ENCODE measurements around the gene DCBLD2. TPM values are rescaled to one million over a fixed set of nuclear protein-coding genes. Genes with fewer than 3 reads are reported as not detected.

Gene DCBLD2
- total and polyA plus RNA-seq, 2 experiments from 2014 or later, result 16.8 to 27.9 TPM

GRCh38 chr3:98796334-98796733 is 105.2 kb downstream of the DCBLD2 start:
- H3K27me3 ChIP-seq, result no peaks in the 10 kb centered on the region
- H3K9me2 ChIP-seq (replicated peaks; ENCODE audit: insufficient read depth), result no peaks in the 10 kb centered on the region
- no peak overlapping the region for H2AFZ ChIP-seq
- no peak overlapping the region for H3K4me3 ChIP-seq
- H3K27ac ChIP-seq, result no peak overlapping the region
- no peaks in the 10 kb centered on the region for H3K36me3 ChIP-seq (replicated peaks; ENCODE audit: insufficient read depth, low read depth)
- H4K20me1 ChIP-seq (ENCODE audit: insufficient read depth, poor library complexity, severe bottlenecking), result no peaks in the 10 kb centered on the region
- H3K79me2 ChIP-seq, result no peaks in the 10 kb centered on the region
- no peaks in the 10 kb centered on the region for H3K9me3 ChIP-seq (ENCODE audit: low read depth)
- H3K4me1 ChIP-seq (ENCODE audit: insufficient read depth), result no peaks in the 10 kb centered on the region
- 77% methylated on average over 5 of the region's 5 CpGs for WGBS (ENCODE audit: low lambda C conversion rate, missing lambda C conversion rate)
- TF ChIP-seq EZH2 (IDR thresholded peaks at IDR 0.05; ENCODE audit: borderline replicate concordance), result no peak
- TF ChIP-seq, protein P1, sequence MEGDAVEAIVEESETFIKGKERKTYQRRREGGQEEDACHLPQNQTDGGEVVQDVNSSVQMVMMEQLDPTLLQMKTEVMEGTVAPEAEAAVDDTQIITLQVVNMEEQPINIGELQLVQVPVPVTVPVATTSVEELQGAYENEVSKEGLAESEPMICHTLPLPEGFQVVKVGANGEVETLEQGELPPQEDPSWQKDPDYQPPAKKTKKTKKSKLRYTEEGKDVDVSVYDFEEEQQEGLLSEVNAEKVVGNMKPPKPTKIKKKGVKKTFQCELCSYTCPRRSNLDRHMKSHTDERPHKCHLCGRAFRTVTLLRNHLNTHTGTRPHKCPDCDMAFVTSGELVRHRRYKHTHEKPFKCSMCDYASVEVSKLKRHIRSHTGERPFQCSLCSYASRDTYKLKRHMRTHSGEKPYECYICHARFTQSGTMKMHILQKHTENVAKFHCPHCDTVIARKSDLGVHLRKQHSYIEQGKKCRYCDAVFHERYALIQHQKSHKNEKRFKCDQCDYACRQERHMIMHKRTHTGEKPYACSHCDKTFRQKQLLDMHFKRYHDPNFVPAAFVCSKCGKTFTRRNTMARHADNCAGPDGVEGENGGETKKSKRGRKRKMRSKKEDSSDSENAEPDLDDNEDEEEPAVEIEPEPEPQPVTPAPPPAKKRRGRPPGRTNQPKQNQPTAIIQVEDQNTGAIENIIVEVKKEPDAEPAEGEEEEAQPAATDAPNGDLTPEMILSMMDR (IDR thresholded peaks at IDR 0.05; ENCODE audit: poor library complexity), result peak; percentile 31
- peak; percentile 29 for DNase-seq (ENCODE audit: low spot score)
- H3K4me2 ChIP-seq, result no peak overlapping the region

DNA sequence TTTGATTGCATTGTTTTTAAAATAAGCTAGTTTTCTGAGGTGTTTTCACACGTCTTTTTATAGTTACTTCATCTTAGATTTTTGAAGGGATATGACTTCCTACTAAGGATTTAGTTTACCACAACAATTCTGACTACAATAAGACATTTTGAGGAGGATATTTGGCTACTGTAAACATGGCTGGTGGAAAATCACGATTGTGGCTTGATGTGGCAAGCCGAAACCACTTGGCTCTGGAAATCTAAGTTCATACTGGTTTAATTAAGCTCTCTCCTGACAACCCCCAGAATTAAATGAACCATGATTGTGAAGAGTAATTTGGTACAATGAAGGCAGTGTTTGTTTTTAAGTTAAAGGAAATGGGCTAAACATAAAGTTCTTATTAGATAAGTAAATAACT is 107.5 kb downstream of the DCBLD2 start:
- no peak overlapping the region for H3K4me3 ChIP-seq
- no peak overlapping the region for H2AFZ ChIP-seq
- no peaks in the 10 kb centered on the region for H4K20me1 ChIP-seq (ENCODE audit: insufficient read depth, poor library complexity, severe bottlenecking)
- H3K27ac ChIP-seq, result no peak overlapping the region
- DNase-seq (ENCODE audit: low spot score), result no peak
- no peaks in the 10 kb centered on the region for H3K4me1 ChIP-seq (ENCODE audit: insufficient read depth)
- H3K27me3 ChIP-seq, result no peaks in the 10 kb centered on the region
- WGBS (ENCODE audit: low lambda C conversion rate, missing lambda C conversion rate), result 87% methylated on average over 3 of the region's 3 CpGs
- no peaks in the 10 kb centered on the region for H3K79me2 ChIP-seq
- H3K4me2 ChIP-seq, result no peak overlapping the region
- TF ChIP-seq EZH2phosphoT487 (IDR thresholded peaks at IDR 0.05; ENCODE audit: low read depth, severe bottlenecking, unreplicated experiment) (no peak), EZH2 (IDR thresholded peaks at IDR 0.05; ENCODE audit: borderline replicate concordance) (no peak)
- TF ChIP-seq, protein P1 (IDR thresholded peaks at IDR 0.05; ENCODE audit: poor library complexity), result no peak
- H3K36me3 ChIP-seq (replicated peaks; ENCODE audit: insufficient read depth, low read depth), result no peaks in the 10 kb centered on the region
- H3K9me3 ChIP-seq (ENCODE audit: low read depth), result no peaks in the 10 kb centered on the region
- H3K9me2 ChIP-seq (replicated peaks; ENCODE audit: insufficient read depth), result no peaks in the 10 kb centered on the region

DNA sequence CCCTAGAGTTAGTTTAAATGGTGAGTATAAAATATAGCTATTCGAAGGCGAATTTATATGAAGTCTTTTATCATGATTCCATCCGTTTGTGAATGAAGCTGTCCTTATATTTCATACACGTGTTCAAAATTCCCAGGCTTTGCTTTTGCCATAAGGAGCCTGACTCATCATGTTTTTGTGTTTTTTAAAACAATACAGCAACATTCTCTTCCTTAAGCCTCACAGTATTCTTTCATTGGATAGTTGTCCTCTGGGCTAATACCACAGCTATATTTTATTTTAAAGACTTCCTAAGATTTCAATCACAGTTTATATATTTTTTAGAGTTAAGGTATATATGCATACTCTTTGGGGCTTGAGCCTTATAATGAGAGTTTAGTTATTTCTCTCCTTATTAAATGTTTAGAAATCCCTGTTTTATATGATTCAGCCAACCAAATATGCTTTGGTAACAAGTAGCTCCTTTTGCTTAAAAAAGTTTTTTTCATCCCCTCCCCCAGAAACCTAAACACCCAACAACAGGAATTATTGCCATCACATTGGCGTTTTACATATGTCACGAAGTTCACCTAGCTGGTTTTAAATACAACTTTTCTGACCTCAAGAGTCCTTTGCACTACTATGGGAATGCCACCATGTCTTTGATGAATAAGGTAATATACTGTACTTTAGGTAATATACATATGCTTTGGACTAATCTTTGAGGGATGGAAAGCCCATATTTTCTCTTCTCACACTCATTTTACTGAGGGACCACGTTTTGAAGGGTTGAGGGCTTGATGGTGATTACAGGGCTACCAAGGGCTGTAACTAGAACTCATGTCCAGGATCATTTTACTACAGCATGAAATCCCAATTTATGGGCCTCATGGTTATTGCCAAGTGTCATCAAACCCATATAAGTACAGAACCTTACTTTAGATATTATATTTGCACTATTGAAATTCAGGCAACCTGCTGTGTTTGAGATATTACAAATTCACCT is 109.9 kb downstream of the DCBLD2 start:
- H3K27ac ChIP-seq, result no peak overlapping the region
- no peak overlapping the region for H3K4me3 ChIP-seq
- H3K4me1 ChIP-seq (ENCODE audit: insufficient read depth), result no peaks in the 10 kb centered on the region
- TF ChIP-seq EZH2 (IDR thresholded peaks at IDR 0.05; ENCODE audit: borderline replicate concordance), result no peak
- TF ChIP-seq, protein P1 (IDR thresholded peaks at IDR 0.05; ENCODE audit: poor library complexity), result no peak
- TF ChIP-seq EZH2phosphoT487 (IDR thresholded peaks at IDR 0.05; ENCODE audit: low read depth, severe bottlenecking, unreplicated experiment), result no peak
- H3K9me3 ChIP-seq (ENCODE audit: low read depth), result no peaks in the 10 kb centered on the region
- no peaks in the 10 kb centered on the region for H3K79me2 ChIP-seq
- H3K9me2 ChIP-seq (replicated peaks; ENCODE audit: insufficient read depth), result no peaks in the 10 kb centered on the region
- no peaks in the 10 kb centered on the region for H3K27me3 ChIP-seq
- DNase-seq (ENCODE audit: low spot score), result no peak
- WGBS (ENCODE audit: low lambda C conversion rate, missing lambda C conversion rate), result 92% methylated on average over 7 of the region's 7 CpGs
- H3K36me3 ChIP-seq (replicated peaks; ENCODE audit: insufficient read depth, low read depth), result no peaks in the 10 kb centered on the region
- H2AFZ ChIP-seq, result no peak overlapping the region
- H3K4me2 ChIP-seq, result no peak overlapping the region
- no peaks in the 10 kb centered on the region for H4K20me1 ChIP-seq (ENCODE audit: insufficient read depth, poor library complexity, severe bottlenecking)

Data from hepatocyte (in vitro differentiated cells).